HL-60 (cell line): Measurements from ENCODE around the gene PRRG1.

Source experiments
- CTCF ChIP-seq: IDR thresholded peaks from one replicate; pipeline ENCODE4 v1.5.1; 2011; ENCODE audit warnings: low read length, control low read depth, inconsistent platforms; ENCODE audit not compliant: insufficient read depth
- GABPA ChIP-seq: IDR thresholded peaks from 2 replicates; pipeline ENCODE4 v1.6.1; 2012; ENCODE audit warnings: low read depth
- POLR2AphosphoS5 ChIP-seq: IDR thresholded peaks from 2 replicates; pipeline ENCODE4 v1.6.1; 2012; ENCODE audit warnings: low read depth

- TF ChIP-seq CTCF (no peak), POLR2AphosphoS5 (no peak), GABPA (no peak)
Measured at GRCh38 chrX:37357436-37357835, 8.3 kb downstream of the PRRG1 start.
